Measurements from ENCODE around the gene VARS1.
"Not testable (repeated sequence)": the region's sequence is repeated elsewhere in the genome, so short reads cannot be mapped to it uniquely, and the experiment has no call there.

Gene VARS1

GRCh38 chr6:31821301-31822035 is 25.9 kb upstream of the VARS1 start:
- no peak for DNase-seq (ENCODE audit: low read depth)

- DNase-seq (ENCODE audit: low read depth) = not testable (repeated sequence)
These were observed 24.8 kb upstream of the VARS1 start for GRCh38 chr6:31820399-31820798.

- DNase-seq (ENCODE audit: low read depth) = no peak
These were observed 24.3 kb upstream of the VARS1 start for GRCh38 chr6:31819871-31820299.

- not testable (repeated sequence) for DNase-seq (ENCODE audit: low read depth)
These were observed 22.5 kb upstream of the VARS1 start for GRCh38 chr6:31817929-31818511.

GRCh38 chr6:31817133-31817928 is 21.8 kb upstream of the VARS1 start:
- not testable (repeated sequence) for DNase-seq (ENCODE audit: low read depth)

GRCh38 chr6:31815025-31815838 is 19.7 kb upstream of the VARS1 start, which contains the start of the genes HSPA1A and HSPA1L:
Gene HSPA1A, plus strand, starts transcription at chr6:31815543. Its CDS starts 214 bp downstream, at chr6:31815757.
Gene HSPA1L, minus strand, starts transcription at chr6:31815283. Its CDS starts 3,311 bp downstream, at chr6:31811972.
- DNase-seq (ENCODE audit: low read depth) = peak; percentile 61

- DNase-seq (ENCODE audit: low read depth) = peak; percentile 56
These were observed 19.1 kb upstream of the VARS1 start for GRCh38 chr6:31814677-31815024.

- DNase-seq (ENCODE audit: low read depth) = no peak
These were observed 17.9 kb upstream of the VARS1 start for GRCh38 chr6:31813465-31813849.

GRCh38 chr6:31811645-31812044 is 16.1 kb upstream of the VARS1 start:
- no peak for DNase-seq (ENCODE audit: low read depth)

- not testable (repeated sequence) for DNase-seq (ENCODE audit: low read depth)
These were observed 13.0 kb upstream of the VARS1 start for GRCh38 chr6:31808599-31808998.

GRCh38 chr6:31806470-31807272 is 11.1 kb upstream of the VARS1 start, which contains the start of gene LSM2:
Gene LSM2, minus strand, starts transcription at chr6:31806966. Its CDS starts 209 bp downstream, at chr6:31806757.
- peak; percentile 97 for DNase-seq (ENCODE audit: low read depth)

- DNase-seq (ENCODE audit: low read depth) = peak; percentile 6
These were observed 10.5 kb upstream of the VARS1 start for GRCh38 chr6:31805939-31806469.

- not testable (repeated sequence) for DNase-seq (ENCODE audit: low read depth)
These were observed 5.7 kb upstream of the VARS1 start for GRCh38 chr6:31801031-31801927.

- DNase-seq (ENCODE audit: low read depth) = no peak
These were observed 4.2 kb upstream of the VARS1 start for GRCh38 chr6:31799781-31800180.

GRCh38 chr6:31797588-31797987 is 2.0 kb upstream of the VARS1 start:
- DNase-seq (ENCODE audit: low read depth) = no peak

GRCh38 chr6:31796993-31797385 is 1.4 kb upstream of the VARS1 start:
- no peak for DNase-seq (ENCODE audit: low read depth)

- DNase-seq (ENCODE audit: low read depth) = no peak
These were observed 511 bp downstream of the VARS1 start for GRCh38 chr6:31794866-31795615.

- no peak for DNase-seq (ENCODE audit: low read depth)
These were observed 1.2 kb downstream of the VARS1 start for GRCh38 chr6:31794294-31794865.

GRCh38 chr6:31793927-31794245 is 1.7 kb downstream of the VARS1 start:
- not testable (repeated sequence) for DNase-seq (ENCODE audit: low read depth)
